GM18858 (cell line): ENCODE measurements around the gene CCNG2.
"Not testable (repeated sequence)": the region's sequence is repeated elsewhere in the genome, so short reads cannot be mapped to it uniquely, and the experiment has no call there.

ENCODE experiments used
- ATAC-seq: cut with Tn5 transposase; IDR thresholded peaks from one replicate; pipeline ENCODE4 v1.9.1; 2021; ENCODE audit not compliant: unreplicated experiment

The CCNG2 gene

GRCh38 chr4:77156912-77157858 is at the start of gene CCNG2:
TSS of gene CCNG2 (plus strand) at chr4:77157207. CDS start at chr4:77158533, 1,326 bp downstream.
- ATAC-seq, result no peak

- ATAC-seq, result no peak
Measured at GRCh38 chr4:77110730-77111129, 46.3 kb upstream of the CCNG2 start.

GRCh38 chr4:77113069-77113468 is 43.9 kb upstream of the CCNG2 start:
- no peak for ATAC-seq

GRCh38 chr4:77117721-77118120 is 39.3 kb upstream of the CCNG2 start:
- ATAC-seq, result no peak

GRCh38 chr4:77120886-77121508 is 36.0 kb upstream of the CCNG2 start:
- no peak for ATAC-seq

- ATAC-seq, result no peak
Measured at GRCh38 chr4:77121736-77122240, 35.2 kb upstream of the CCNG2 start.

- no peak for ATAC-seq
Measured at GRCh38 chr4:77122656-77123055, 34.4 kb upstream of the CCNG2 start.

- ATAC-seq, result no peak
Measured at GRCh38 chr4:77123411-77123810, 33.6 kb upstream of the CCNG2 start.

GRCh38 chr4:77124576-77124975 is 32.4 kb upstream of the CCNG2 start:
- no peak for ATAC-seq

- ATAC-seq, result no peak
Measured at GRCh38 chr4:77125961-77126360, 31.0 kb upstream of the CCNG2 start.

GRCh38 chr4:77126809-77127208 is 30.2 kb upstream of the CCNG2 start:
- ATAC-seq, result peak; percentile 87

- ATAC-seq, result peak; percentile 50
Measured at GRCh38 chr4:77127215-77127614, 29.8 kb upstream of the CCNG2 start.

- ATAC-seq, result no peak
Measured at GRCh38 chr4:77127837-77128621, 29.0 kb upstream of the CCNG2 start.

- no peak for ATAC-seq
Measured at GRCh38 chr4:77132652-77133312, 24.2 kb upstream of the CCNG2 start.

GRCh38 chr4:77137448-77137847 is 19.6 kb upstream of the CCNG2 start:
- not testable (repeated sequence) for ATAC-seq

GRCh38 chr4:77141964-77142645 is 14.9 kb upstream of the CCNG2 start:
- ATAC-seq, result no peak

- ATAC-seq, result no peak
Measured at GRCh38 chr4:77142646-77143028, 14.4 kb upstream of the CCNG2 start.

GRCh38 chr4:77143091-77143490 is 13.9 kb upstream of the CCNG2 start:
- ATAC-seq, result no peak

GRCh38 chr4:77145842-77146185 is 11.2 kb upstream of the CCNG2 start:
- no peak for ATAC-seq
